ENCODE measurements around the gene PI4KA.
"Not testable (repeated sequence)": the region's sequence is repeated elsewhere in the genome, so short reads cannot be mapped to it uniquely, and the experiment has no call there.

PI4KA gene

GRCh38 chr22:20672732-20673131 is 185.9 kb downstream of the PI4KA start:
- no peak for TF ChIP-seq CTCF (IDR thresholded peaks at IDR 0.05; ENCODE audit: low read depth, low read length)
- TF ChIP-seq EZH2phosphoT487 (IDR thresholded peaks at IDR 0.05; ENCODE audit: low read depth): no peak
- H3K27me3 ChIP-seq (ENCODE audit: low read depth, low read length): peaks cover 11% of the 10 kb centered on the region
- no peak overlapping the region for H3K4me3 ChIP-seq (ENCODE audit: low read length)
- no peak overlapping the region for H3K27ac ChIP-seq (ENCODE audit: low read length)
- H4K20me1 ChIP-seq (ENCODE audit: insufficient read depth, low read length): no peaks in the 10 kb centered on the region
- no peaks in the 10 kb centered on the region for H3K79me2 ChIP-seq (ENCODE audit: low read length)
- H3K9me3 ChIP-seq (ENCODE audit: insufficient read depth, low read length): no peaks in the 10 kb centered on the region
- H3K4me2 ChIP-seq (ENCODE audit: low read length): no peak overlapping the region
- H3K4me1 ChIP-seq (ENCODE audit: low read length): no peaks in the 10 kb centered on the region
- no peaks in the 10 kb centered on the region for H3K36me3 ChIP-seq (replicated peaks; ENCODE audit: low read depth, low read length)
- no peak overlapping the region for H2AFZ ChIP-seq (ENCODE audit: low read depth, low read length)
- H3K9ac ChIP-seq (ENCODE audit: low read length): no peak overlapping the region

GRCh38 chr22:20672082-20672424 is 186.6 kb downstream of the PI4KA start:
- peaks cover 11% of the 10 kb centered on the region for H3K27me3 ChIP-seq (ENCODE audit: low read depth, low read length)
- no peak overlapping the region for H3K4me3 ChIP-seq (ENCODE audit: low read length)
- H3K9ac ChIP-seq (ENCODE audit: low read length): no peak overlapping the region
- TF ChIP-seq CTCF (IDR thresholded peaks at IDR 0.05; ENCODE audit: low read depth, low read length): no peak
- TF ChIP-seq EZH2phosphoT487 (IDR thresholded peaks at IDR 0.05; ENCODE audit: low read depth): no peak
- H3K4me2 ChIP-seq (ENCODE audit: low read length): no peak overlapping the region
- H3K4me1 ChIP-seq (ENCODE audit: low read length): no peaks in the 10 kb centered on the region
- H3K27ac ChIP-seq (ENCODE audit: low read length): no peak overlapping the region
- no peak overlapping the region for H2AFZ ChIP-seq (ENCODE audit: low read depth, low read length)
- H3K36me3 ChIP-seq (replicated peaks; ENCODE audit: low read depth, low read length): no peaks in the 10 kb centered on the region
- H3K79me2 ChIP-seq (ENCODE audit: low read length): no peaks in the 10 kb centered on the region
- no peaks in the 10 kb centered on the region for H3K9me3 ChIP-seq (ENCODE audit: insufficient read depth, low read length)
- H4K20me1 ChIP-seq (ENCODE audit: insufficient read depth, low read length): no peaks in the 10 kb centered on the region

- no peaks in the 10 kb centered on the region for H3K9me3 ChIP-seq (ENCODE audit: insufficient read depth, low read length)
- no peak overlapping the region for H3K9ac ChIP-seq (ENCODE audit: low read length)
- H2AFZ ChIP-seq (ENCODE audit: low read depth, low read length): no peak overlapping the region
- H3K27me3 ChIP-seq (ENCODE audit: low read depth, low read length): peaks cover 11% of the 10 kb centered on the region
- no peak overlapping the region for H3K4me2 ChIP-seq (ENCODE audit: low read length)
- H3K27ac ChIP-seq (ENCODE audit: low read length): no peak overlapping the region
- no peaks in the 10 kb centered on the region for H3K4me1 ChIP-seq (ENCODE audit: low read length)
- H3K36me3 ChIP-seq (replicated peaks; ENCODE audit: low read depth, low read length): no peaks in the 10 kb centered on the region
- H3K79me2 ChIP-seq (ENCODE audit: low read length): no peaks in the 10 kb centered on the region
- H3K4me3 ChIP-seq (ENCODE audit: low read length): no peak overlapping the region
- TF ChIP-seq CTCF (IDR thresholded peaks at IDR 0.05; ENCODE audit: low read depth, low read length) (no peak), EZH2phosphoT487 (IDR thresholded peaks at IDR 0.05; ENCODE audit: low read depth) (no peak)
- H4K20me1 ChIP-seq (ENCODE audit: insufficient read depth, low read length): no peaks in the 10 kb centered on the region
Measured at GRCh38 chr22:20671409-20672081, 187.1 kb downstream of the PI4KA start.

GRCh38 chr22:20670457-20671261 is 188.0 kb downstream of the PI4KA start:
- not testable (repeated sequence) for H2AFZ ChIP-seq (ENCODE audit: low read depth, low read length); H3K9ac ChIP-seq (ENCODE audit: low read length); H3K9me3 ChIP-seq (ENCODE audit: insufficient read depth, low read length); H3K4me3 ChIP-seq (ENCODE audit: low read length); H3K36me3 ChIP-seq (replicated peaks; ENCODE audit: low read depth, low read length); H3K4me1 ChIP-seq (ENCODE audit: low read length); H3K27ac ChIP-seq (ENCODE audit: low read length); H3K79me2 ChIP-seq (ENCODE audit: low read length); H3K27me3 ChIP-seq (ENCODE audit: low read depth, low read length); H3K4me2 ChIP-seq (ENCODE audit: low read length); H4K20me1 ChIP-seq (ENCODE audit: insufficient read depth, low read length)

GRCh38 chr22:20669884-20670283 is 188.7 kb downstream of the PI4KA start:
- H3K27me3 ChIP-seq (ENCODE audit: low read depth, low read length); H3K4me2 ChIP-seq (ENCODE audit: low read length); H3K9ac ChIP-seq (ENCODE audit: low read length); H3K4me1 ChIP-seq (ENCODE audit: low read length); H3K36me3 ChIP-seq (replicated peaks; ENCODE audit: low read depth, low read length); H3K9me3 ChIP-seq (ENCODE audit: insufficient read depth, low read length); H2AFZ ChIP-seq (ENCODE audit: low read depth, low read length); H4K20me1 ChIP-seq (ENCODE audit: insufficient read depth, low read length); H3K4me3 ChIP-seq (ENCODE audit: low read length); H3K79me2 ChIP-seq (ENCODE audit: low read length); H3K27ac ChIP-seq (ENCODE audit: low read length): not testable (repeated sequence)

GRCh38 chr22:20669471-20669870 is 189.1 kb downstream of the PI4KA start:
- not testable (repeated sequence) for H3K9me3 ChIP-seq (ENCODE audit: insufficient read depth, low read length); H4K20me1 ChIP-seq (ENCODE audit: insufficient read depth, low read length); H3K4me3 ChIP-seq (ENCODE audit: low read length); H3K4me2 ChIP-seq (ENCODE audit: low read length); H3K9ac ChIP-seq (ENCODE audit: low read length); H3K4me1 ChIP-seq (ENCODE audit: low read length); H3K36me3 ChIP-seq (replicated peaks; ENCODE audit: low read depth, low read length); H3K27me3 ChIP-seq (ENCODE audit: low read depth, low read length); H3K79me2 ChIP-seq (ENCODE audit: low read length); H3K27ac ChIP-seq (ENCODE audit: low read length); H2AFZ ChIP-seq (ENCODE audit: low read depth, low read length)

GRCh38 chr22:20668769-20669168 is 189.8 kb downstream of the PI4KA start:
- not testable (repeated sequence) for H3K4me3 ChIP-seq (ENCODE audit: low read length); H3K9ac ChIP-seq (ENCODE audit: low read length); H3K9me3 ChIP-seq (ENCODE audit: insufficient read depth, low read length); H3K36me3 ChIP-seq (replicated peaks; ENCODE audit: low read depth, low read length); H3K27ac ChIP-seq (ENCODE audit: low read length); H3K4me2 ChIP-seq (ENCODE audit: low read length); H4K20me1 ChIP-seq (ENCODE audit: insufficient read depth, low read length); H3K27me3 ChIP-seq (ENCODE audit: low read depth, low read length); H2AFZ ChIP-seq (ENCODE audit: low read depth, low read length); H3K79me2 ChIP-seq (ENCODE audit: low read length); H3K4me1 ChIP-seq (ENCODE audit: low read length)
